GM12892 (cell line): ENCODE measurements around the gene RBFA.

Experiments used
- DNase-seq: peaks from one replicate; pipeline ENCODE4 v3.0.0; 2011; ENCODE audit not compliant: insufficient read length
- FAIRE-seq: peaks from 2 replicates; lab custom pipeline; 2011; peaks lifted over from hg19 to GRCh38; lab: Jason Lieb, UNC
- POLR2A ChIP-seq: IDR thresholded peaks from 2 replicates; pipeline ENCODE4 v1.6.1; 2011; ENCODE audit warnings: low read depth, low read length, control low read depth
- POLR2AphosphoS5 ChIP-seq: IDR thresholded peaks from 2 replicates; pipeline ENCODE4 v1.6.1; 2011; ENCODE audit warnings: low read depth, low read length, control low read depth
- TAF1 ChIP-seq: IDR thresholded peaks from 2 replicates; pipeline ENCODE4 v1.6.1; 2011; ENCODE audit warnings: low read depth, mild to moderate bottlenecking, control low read depth, low read length, borderline replicate concordance

RBFA gene

DNA sequence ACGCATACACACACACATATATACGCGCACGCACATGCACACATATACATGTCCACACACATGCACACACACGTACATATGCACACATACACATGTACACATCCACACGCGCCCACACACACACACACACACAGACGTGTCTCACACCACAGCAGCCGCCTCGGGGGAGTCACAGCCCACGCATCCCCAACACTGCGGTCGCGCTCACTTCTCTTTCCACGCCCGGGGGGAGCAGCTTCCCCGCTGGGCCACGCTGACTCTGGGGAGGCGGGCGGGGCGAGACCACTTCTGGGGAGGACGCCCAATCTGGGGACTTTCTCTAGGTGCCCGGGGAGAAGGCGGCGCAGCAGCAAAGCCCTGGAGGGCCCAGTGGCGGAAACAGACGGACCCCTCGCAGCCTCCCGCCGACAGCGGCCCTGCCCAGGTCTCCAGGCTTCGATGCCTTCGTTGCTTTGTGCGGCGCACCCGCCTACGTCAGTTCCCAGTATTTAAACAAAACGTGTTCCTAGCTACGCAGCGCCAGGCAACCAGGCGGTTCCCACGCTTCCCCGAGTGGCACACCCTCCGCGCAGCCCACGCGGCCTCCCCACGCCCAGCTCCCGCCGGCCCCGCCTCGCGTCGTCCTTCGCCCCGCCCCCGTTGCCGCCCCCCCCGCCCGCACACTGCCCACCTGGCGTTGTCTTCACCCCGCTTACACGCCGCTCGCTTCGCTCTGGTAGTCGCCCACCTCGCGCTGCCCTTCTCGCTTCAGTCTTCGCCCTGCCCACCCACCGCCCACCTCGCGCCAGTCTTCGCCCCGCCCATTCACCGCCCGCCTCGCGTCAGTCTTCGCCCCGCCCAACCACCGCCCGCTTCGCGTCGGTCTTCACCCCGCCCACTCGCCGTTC is 810 bp upstream of the RBFA start:
- no peak for DNase-seq
- TF ChIP-seq TAF1 (no peak), POLR2A (peak; percentile 60; the same call in 1 of the 2 replicates), POLR2AphosphoS5 (peak; percentile 52; the same call in 1 of the 2 replicates)
- peak; percentile 89 for FAIRE-seq

- FAIRE-seq (no peak), DNase-seq (no peak)
- TF ChIP-seq TAF1 (no peak), POLR2A (no peak), POLR2AphosphoS5 (no peak)
Measured at GRCh38 chr18:80034852-80035406, 695 bp downstream of the RBFA start.

GRCh38 chr18:80035997-80036396 is 1.8 kb downstream of the RBFA start:
- FAIRE-seq (no peak), DNase-seq (no peak)
- TF ChIP-seq POLR2AphosphoS5 (no peak), POLR2A (no peak), TAF1 (no peak)

GRCh38 chr18:80037300-80037699 is 3.1 kb downstream of the RBFA start:
- TF ChIP-seq POLR2A (no peak), POLR2AphosphoS5 (no peak), TAF1 (no peak)
- no peak for DNase-seq
- FAIRE-seq, result no peak

DNA sequence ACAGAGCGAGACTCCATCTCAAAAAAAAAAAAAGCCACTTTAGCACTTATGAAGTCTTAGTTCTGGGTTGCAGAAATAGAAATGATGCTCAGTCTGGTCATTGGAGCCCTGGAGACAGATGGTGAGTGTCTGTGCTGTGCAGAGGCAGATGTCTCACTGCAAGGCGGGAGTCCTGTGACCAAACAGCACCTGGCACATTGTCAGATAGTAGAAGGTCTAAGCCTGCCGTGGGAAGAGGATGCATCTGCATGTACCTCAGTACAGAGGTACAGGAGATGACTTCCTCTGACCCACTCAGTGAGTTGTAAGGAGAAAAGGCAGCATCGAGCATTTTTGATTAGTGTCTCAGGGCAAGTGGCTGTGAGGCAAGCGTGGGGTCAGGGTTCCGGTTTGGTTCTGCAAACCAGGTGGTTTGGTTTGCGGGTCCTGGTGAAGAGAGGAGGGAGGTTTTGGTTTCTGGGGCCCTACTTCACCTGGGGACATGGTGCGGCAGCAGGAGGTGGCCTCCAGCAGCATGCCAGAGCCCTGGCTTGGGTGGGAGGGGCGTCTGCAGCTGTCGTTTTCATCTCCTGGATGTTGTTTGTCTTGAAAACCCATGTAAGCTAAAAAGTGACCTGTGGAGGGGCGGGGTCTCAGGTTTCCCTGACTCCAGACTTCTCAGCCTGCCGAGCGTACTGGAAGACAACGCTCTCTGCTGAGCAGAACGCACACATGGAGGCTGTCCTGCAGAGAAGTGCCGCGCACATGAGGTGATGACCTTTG is 3.8 kb downstream of the RBFA start:
- TF ChIP-seq POLR2AphosphoS5 (no peak), POLR2A (no peak), TAF1 (no peak)
- DNase-seq, result no peak
- no peak for FAIRE-seq

GRCh38 chr18:80040515-80040914 is 6.3 kb downstream of the RBFA start:
- no peak for FAIRE-seq
- no peak for DNase-seq
- no peak for TF ChIP-seq POLR2A
- TF ChIP-seq TAF1, result no peak
- TF ChIP-seq POLR2AphosphoS5, result no peak

GRCh38 chr18:80041424-80041823 is 7.2 kb downstream of the RBFA start:
- DNase-seq (no peak), FAIRE-seq (no peak)
- TF ChIP-seq POLR2AphosphoS5 (no peak), TAF1 (no peak), POLR2A (no peak)

DNA sequence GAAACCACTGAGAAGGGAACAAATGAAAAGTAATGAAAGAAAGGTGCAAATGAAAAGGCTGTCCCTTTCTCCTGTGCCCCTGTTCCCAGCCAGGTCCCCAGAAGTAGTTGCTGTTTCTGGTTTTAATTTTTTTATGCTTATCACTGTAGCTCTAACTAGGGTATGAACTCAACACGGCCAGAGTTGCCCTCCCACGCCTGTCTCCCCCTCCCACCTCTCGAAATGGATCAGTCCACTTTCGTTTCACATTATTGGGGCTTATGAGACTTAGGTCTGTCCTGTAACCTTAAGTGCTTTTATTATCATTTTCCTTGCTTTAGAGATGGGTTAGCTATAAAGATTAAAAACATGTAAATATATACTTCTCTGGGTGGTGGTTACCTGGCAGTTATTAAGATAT is 8.6 kb downstream of the RBFA start:
- DNase-seq, result no peak
- no peak for FAIRE-seq
- TF ChIP-seq TAF1, result no peak
- TF ChIP-seq POLR2AphosphoS5, result no peak
- no peak for TF ChIP-seq POLR2A

DNA sequence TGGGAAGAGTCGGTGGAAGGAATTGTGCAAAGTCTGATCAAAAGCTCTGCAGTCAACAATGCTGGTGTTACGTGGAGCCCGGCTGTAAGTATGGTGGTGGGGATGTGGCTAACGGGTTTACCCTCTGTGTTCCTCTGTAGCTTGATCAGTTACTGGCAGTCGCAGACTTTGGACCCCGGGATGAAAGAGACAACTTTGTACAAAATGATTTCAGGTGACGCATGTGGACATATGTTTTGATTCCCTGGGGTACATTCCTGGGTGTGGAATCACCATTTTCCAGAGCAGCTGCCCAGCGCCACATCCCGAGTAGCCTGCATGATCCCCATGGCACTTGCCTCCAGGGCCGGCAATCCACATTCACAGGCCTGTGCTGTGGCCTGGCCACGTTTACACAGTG is 9.8 kb downstream of the RBFA start:
- DNase-seq (no peak), FAIRE-seq (no peak)
- TF ChIP-seq POLR2AphosphoS5, result no peak
- no peak for TF ChIP-seq POLR2A
- no peak for TF ChIP-seq TAF1

DNA sequence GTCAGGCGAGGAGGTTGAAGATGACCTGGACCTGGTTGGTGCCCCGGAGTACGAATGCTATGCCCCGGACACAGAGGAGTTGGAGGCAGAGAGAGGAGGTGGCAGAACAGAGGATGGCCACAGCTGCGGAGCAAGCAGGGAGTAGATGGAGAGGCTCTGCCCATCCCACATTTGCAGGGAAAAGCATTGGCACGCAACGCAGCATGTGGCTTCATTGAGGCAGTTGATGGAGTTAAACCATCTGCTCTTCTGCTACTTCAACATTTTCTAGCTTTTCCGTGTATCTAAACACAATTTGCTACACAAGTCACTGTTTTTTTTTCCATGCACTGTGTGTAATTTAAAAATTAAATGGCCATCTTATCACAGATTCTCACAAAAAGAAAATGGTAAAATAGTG is 11.8 kb downstream of the RBFA start:
- DNase-seq (no peak), FAIRE-seq (no peak)
- TF ChIP-seq POLR2AphosphoS5, result no peak
- TF ChIP-seq TAF1, result no peak
- no peak for TF ChIP-seq POLR2A

DNA sequence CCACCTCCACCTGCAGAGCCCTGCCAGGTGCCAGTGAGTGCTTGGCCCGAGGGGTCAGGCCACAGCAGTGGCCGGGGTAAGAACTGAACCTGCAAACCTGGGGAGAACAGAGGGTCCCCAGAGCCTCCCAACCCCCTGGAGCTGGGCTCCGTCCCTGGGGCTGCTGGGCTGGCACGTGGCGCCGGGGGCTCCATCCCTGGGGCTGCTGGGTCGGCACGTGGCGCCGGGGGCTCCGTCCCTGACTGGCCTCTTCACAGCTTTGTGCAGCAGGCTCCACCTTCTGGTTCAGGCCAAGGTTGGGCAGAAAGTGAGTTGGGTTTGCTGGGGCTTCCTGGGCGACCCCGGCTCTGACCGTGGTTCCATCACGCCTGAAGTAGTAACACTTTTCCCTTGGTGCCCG is 12.2 kb downstream of the RBFA start:
- TF ChIP-seq TAF1 (no peak), POLR2AphosphoS5 (no peak), POLR2A (no peak)
- DNase-seq (no peak), FAIRE-seq (no peak)
